HepG2 (cell line): ENCODE measurements around the gene RDH14. TPM values are rescaled to one million over a fixed set of nuclear protein-coding genes. Genes with fewer than 3 reads are reported as not detected.
A peak's percentile ranks its signal among the peaks of the same experiment; 100 is the strongest.

Experiments
- ARHGAP35 ChIP-seq: sonication (generic); formaldehyde crosslinking; IDR thresholded peaks from 2 replicates; pipeline ENCODE4 v1.9.0; 2022; ENCODE audit warnings: mild to moderate bottlenecking, inconsistent platforms, moderate library complexity, missing genetic modification reagents, borderline replicate concordance
- ARNT2 ChIP-seq: sonication (generic); formaldehyde crosslinking; IDR thresholded peaks from 2 replicates; pipeline ENCODE4 v1.8.0; 2022; ENCODE audit warnings: mild to moderate bottlenecking, low read depth, missing genetic modification reagents, moderate library complexity
- HNRNPUL1 ChIP-seq: fragments of 200-400 bp; formaldehyde crosslinking; IDR thresholded peaks from 2 replicates; pipeline ENCODE4 v1.6.1; 2017; ENCODE audit warnings: low read depth, mild to moderate bottlenecking, low read length, moderate library complexity
- HOXA3 ChIP-seq: sonication (generic); formaldehyde crosslinking; IDR thresholded peaks from 2 replicates; pipeline ENCODE4 v1.5.0; 2020; ENCODE audit warnings: missing genetic modification reagents
- IKZF1 ChIP-seq: fragments of 450-650 bp; IDR thresholded peaks from 2 replicates; pipeline ENCODE4 v1.7.1; 2016
- KAT7 ChIP-seq: IDR thresholded peaks from 2 replicates; pipeline ENCODE4 v1.6.1; 2018; ENCODE audit warnings: borderline replicate concordance, missing compliant biosample characterization
- KDM2A ChIP-seq: sonication (generic); formaldehyde crosslinking; IDR thresholded peaks from 2 replicates; pipeline ENCODE4 v1.4.0; 2020; ENCODE audit warnings: low read depth, missing genetic modification reagents, borderline replicate concordance
- MTF1 ChIP-seq: sonication (generic); formaldehyde crosslinking; IDR thresholded peaks from 2 replicates; pipeline ENCODE4 v1.5.0; 2020; ENCODE audit warnings: missing genetic modification reagents
- NONO ChIP-seq, 2 experiments: fragments of 450-650 bp in 1 of 2; sonication (generic) in 1 of 2; formaldehyde crosslinking in 1 of 2; IDR thresholded peaks in 1 of 2; conservative IDR thresholded peaks in 1 of 2; 2 replicates each; pipeline versions ENCODE4 v1.6.1 to v1.8.0; 2017 to 2022; ENCODE audit warnings: mild to moderate bottlenecking in 1 of 2, missing genetic modification reagents in 1 of 2, moderate library complexity in 1 of 2
- RFX3 ChIP-seq: IDR thresholded peaks from 2 replicates; pipeline ENCODE4 v1.6.1; 2016; ENCODE audit warnings: missing biosample characterization, missing genetic modification reagents
- SAP130 ChIP-seq: IDR thresholded peaks from 2 replicates; pipeline ENCODE4 v1.6.1; 2016; ENCODE audit warnings: low read depth
- WIZ ChIP-seq: sonication (generic); formaldehyde crosslinking; IDR thresholded peaks from 2 replicates; pipeline ENCODE4 v1.5.1; 2020; ENCODE audit warnings: mild to moderate bottlenecking, missing genetic modification reagents
- ZBTB25 ChIP-seq: IDR thresholded peaks from 2 replicates; pipeline ENCODE4 v1.6.1; 2018; ENCODE audit warnings: missing genetic modification reagents
- ZNF234 ChIP-seq: sonication (generic); formaldehyde crosslinking; conservative IDR thresholded peaks from 2 replicates; pipeline ENCODE4 v1.5.1; 2020; ENCODE audit warnings: mild to moderate bottlenecking, missing genetic modification reagents
- ZNF282 ChIP-seq: fragments of 450-650 bp; IDR thresholded peaks from 2 replicates; pipeline ENCODE4 v1.6.1; 2018; ENCODE audit not compliant: partially characterized antibody
- ZNF326 ChIP-seq: sonication (generic); formaldehyde crosslinking; IDR thresholded peaks from 2 replicates; pipeline ENCODE4 v1.4.0; 2020; ENCODE audit warnings: missing genetic modification reagents, borderline replicate concordance
- ZNF576 ChIP-seq: sonication (generic); formaldehyde crosslinking; IDR thresholded peaks from 2 replicates; pipeline ENCODE4 v1.4.0; 2020; ENCODE audit warnings: mild to moderate bottlenecking, missing genetic modification reagents
- ZSCAN29 ChIP-seq: sonication (generic); formaldehyde crosslinking; conservative IDR thresholded peaks from 2 replicates; pipeline ENCODE4 v1.4.0; 2020; ENCODE audit warnings: mild to moderate bottlenecking, missing genetic modification reagents
- polyA plus RNA-seq, 8 experiments: library from polyadenylated mRNA; depleted of rRNA in 3 of 8; stranded (reverse) in 7 of 8; unstranded in 1 of 8; fragments of >200 nt; fragmentation: Illumina TruSeq in 4 of 8; extraction: Trizol in 4 of 8; gene quantifications; 2 replicates each; pipeline versions ENCODE4 v1.2.1 to v1.2.3, GENCODE V29; 2011 to 2016; ENCODE audit warnings: low read depth in 4 of 8, missing spikeins in 1 of 8, mixed read lengths in 1 of 8; ENCODE audit not compliant: insufficient read depth in 1 of 8
- total RNA-seq, 5 experiments: library from RNA; depleted of rRNA; stranded (reverse); fragments of >200 nt; fragmentation: Illumina TruSeq; extraction: Trizol; gene quantifications; 2 replicates each; pipeline ENCODE4 v1.2.3, GENCODE V29; 2016; ENCODE audit warnings: low read depth in 1 of 5
- TF ChIP-seq, protein P1 (sequence below): sonication (generic); formaldehyde crosslinking; IDR thresholded peaks from 2 replicates; pipeline ENCODE4 v1.8.0; 2022; ENCODE audit warnings: mild to moderate bottlenecking, missing genetic modification reagents, moderate library complexity
- TF ChIP-seq, protein P2 (sequence below): sonication (generic); formaldehyde crosslinking; IDR thresholded peaks from 2 replicates; pipeline ENCODE4 v1.4.0; 2020; ENCODE audit warnings: missing genetic modification reagents
- TF ChIP-seq, protein P3 (sequence below): sonication (generic); formaldehyde crosslinking; IDR thresholded peaks from 2 replicates; pipeline ENCODE4 v1.5.0; 2020; ENCODE audit warnings: missing genetic modification reagents, mild to moderate bottlenecking, borderline replicate concordance
- TF ChIP-seq, protein P4 (sequence below): sonication (generic); formaldehyde crosslinking; IDR thresholded peaks from 2 replicates; pipeline ENCODE4 v1.5.0; 2020; ENCODE audit warnings: missing genetic modification reagents, mild to moderate bottlenecking, borderline replicate concordance
- TF ChIP-seq, protein P5 (sequence below): sonication (generic); formaldehyde crosslinking; IDR thresholded peaks from 2 replicates; pipeline ENCODE4 v1.4.0; 2020; ENCODE audit warnings: mild to moderate bottlenecking, missing genetic modification reagents, borderline replicate concordance

The RDH14 gene
- total and polyA plus RNA-seq, 2 of the 13 experiments (the other 11 are each of a cell fraction or from before 2014, with no cell fraction given), result 27.4 to 39.9 TPM

DNA sequence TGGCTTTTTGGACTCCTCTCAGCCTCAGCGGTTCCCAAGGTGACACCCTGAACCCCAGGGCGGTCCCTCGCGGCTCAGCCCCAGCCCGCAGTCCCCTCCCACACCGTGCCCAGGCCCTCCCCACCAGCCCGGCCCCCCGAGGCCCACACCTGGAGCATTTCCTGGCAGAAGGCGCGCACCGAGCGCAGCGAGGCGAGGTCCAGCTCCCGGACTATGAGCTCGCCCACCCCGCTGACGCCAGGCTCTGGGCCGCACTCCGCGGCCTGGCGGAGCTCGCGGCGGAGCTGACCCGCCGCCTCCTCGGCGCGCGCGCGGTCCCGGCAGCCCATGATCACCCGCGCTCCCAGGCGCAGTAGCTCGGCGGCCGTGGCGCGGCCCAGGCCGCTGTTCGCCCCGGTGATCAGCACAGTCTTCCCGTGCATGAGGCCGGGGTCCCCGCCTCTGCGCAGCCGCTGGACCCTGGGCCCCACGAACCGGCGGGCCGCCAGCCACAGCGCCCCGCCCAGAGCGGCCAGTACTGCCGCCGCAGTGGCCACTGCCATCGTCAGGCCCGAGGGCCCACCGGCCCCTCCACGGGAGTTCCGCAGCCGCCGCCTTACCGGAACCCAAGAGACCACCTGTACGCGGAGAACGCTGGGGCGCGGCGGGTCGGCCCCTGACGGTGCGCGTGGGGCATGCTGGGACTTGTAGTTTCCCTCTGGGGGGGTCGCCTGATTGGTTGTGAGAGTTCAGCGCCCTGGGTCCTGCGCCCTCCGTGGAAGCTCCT lies at the start of gene RDH14 (continued):
- no peak; the same call in 1 of the 2 replicates for TF ChIP-seq ZSCAN29 (CRISPR knock-in tag)
- no peak for TF ChIP-seq ZNF576
- no peak for TF ChIP-seq MTF1 (CRISPR knock-in tag)
- TF ChIP-seq, protein P1, sequence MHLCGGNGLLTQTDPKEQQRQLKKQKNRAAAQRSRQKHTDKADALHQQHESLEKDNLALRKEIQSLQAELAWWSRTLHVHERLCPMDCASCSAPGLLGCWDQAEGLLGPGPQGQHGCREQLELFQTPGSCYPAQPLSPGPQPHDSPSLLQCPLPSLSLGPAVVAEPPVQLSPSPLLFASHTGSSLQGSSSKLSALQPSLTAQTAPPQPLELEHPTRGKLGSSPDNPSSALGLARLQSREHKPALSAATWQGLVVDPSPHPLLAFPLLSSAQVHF (CRISPR knock-in tag), result no peak
- peak; percentile 64; the same call in 1 of the 2 replicates for TF ChIP-seq RFX3 (CRISPR knock-in tag)
- peak; percentile 90 for TF ChIP-seq ARHGAP35 (CRISPR knock-in tag)
- no peak for TF ChIP-seq IKZF1
- TF ChIP-seq, protein P2, sequence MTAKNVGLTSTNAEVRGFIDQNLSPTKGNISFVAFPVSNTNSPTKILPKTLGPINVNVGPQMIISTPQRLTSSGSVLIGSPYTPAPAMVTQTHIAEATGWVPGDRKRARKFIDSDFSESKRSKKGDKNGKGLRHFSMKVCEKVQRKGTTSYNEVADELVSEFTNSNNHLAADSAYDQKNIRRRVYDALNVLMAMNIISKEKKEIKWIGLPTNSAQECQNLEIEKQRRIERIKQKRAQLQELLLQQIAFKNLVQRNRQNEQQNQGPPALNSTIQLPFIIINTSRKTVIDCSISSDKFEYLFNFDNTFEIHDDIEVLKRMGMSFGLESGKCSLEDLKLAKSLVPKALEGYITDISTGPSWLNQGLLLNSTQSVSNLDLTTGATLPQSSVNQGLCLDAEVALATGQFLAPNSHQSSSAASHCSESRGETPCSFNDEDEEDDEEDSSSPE (CRISPR knock-in tag), result peak; percentile 74
- TF ChIP-seq HNRNPUL1, result peak; percentile 77
- peak; percentile 81; the same call in 1 of the 2 replicates for TF ChIP-seq SAP130
- TF ChIP-seq ZNF234, result no peak
- TF ChIP-seq ZBTB25 (CRISPR knock-in tag), result peak; percentile 97
- peak; percentile 91 for TF ChIP-seq ARNT2 (CRISPR knock-in tag)
- TF ChIP-seq, protein P3, sequence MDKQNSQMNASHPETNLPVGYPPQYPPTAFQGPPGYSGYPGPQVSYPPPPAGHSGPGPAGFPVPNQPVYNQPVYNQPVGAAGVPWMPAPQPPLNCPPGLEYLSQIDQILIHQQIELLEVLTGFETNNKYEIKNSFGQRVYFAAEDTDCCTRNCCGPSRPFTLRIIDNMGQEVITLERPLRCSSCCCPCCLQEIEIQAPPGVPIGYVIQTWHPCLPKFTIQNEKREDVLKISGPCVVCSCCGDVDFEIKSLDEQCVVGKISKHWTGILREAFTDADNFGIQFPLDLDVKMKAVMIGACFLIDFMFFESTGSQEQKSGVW (CRISPR knock-in tag), result no peak
- no peak for TF ChIP-seq ZNF326
- no peak for TF ChIP-seq WIZ (CRISPR knock-in tag)
- peak; percentile 95 for TF ChIP-seq KDM2A (CRISPR knock-in tag)
- TF ChIP-seq, protein P4, sequence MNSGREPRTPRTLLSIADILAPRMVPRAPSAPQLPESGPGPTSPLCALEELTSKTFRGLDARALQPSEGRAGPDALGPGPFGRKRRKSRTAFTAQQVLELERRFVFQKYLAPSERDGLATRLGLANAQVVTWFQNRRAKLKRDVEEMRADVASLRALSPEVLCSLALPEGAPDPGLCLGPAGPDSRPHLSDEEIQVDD (CRISPR knock-in tag), result peak; percentile 89; the same call in 1 of the 2 replicates
- no peak for TF ChIP-seq ZNF282
- TF ChIP-seq, protein P5, sequence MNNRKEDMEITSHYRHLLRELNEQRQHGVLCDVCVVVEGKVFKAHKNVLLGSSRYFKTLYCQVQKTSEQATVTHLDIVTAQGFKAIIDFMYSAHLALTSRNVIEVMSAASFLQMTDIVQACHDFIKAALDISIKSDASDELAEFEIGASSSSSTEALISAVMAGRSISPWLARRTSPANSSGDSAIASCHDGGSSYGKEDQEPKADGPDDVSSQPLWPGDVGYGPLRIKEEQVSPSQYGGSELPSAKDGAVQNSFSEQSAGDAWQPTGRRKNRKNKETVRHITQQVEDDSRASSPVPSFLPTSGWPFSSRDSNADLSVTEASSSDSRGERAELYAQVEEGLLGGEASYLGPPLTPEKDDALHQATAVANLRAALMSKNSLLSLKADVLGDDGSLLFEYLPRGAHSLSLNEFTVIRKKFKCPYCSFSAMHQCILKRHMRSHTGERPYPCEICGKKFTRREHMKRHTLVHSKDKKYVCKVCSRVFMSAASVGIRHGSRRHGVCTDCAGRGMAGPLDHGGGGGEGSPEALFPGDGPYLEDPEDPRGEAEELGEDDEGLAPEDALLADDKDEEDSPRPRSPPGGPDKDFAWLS, result 0 out of 2 replicates have a peak, but pooled peaks have one; percentile 65
- peak; percentile 51; the same call in 1 of the 2 replicates for TF ChIP-seq KAT7
- no peak for TF ChIP-seq NONO (IDR thresholded peaks at IDR 0.05)
- TF ChIP-seq NONO (CRISPR knock-in tag; conservative IDR thresholded peaks at IDR 0.05), result peak; percentile 99
- peak; percentile 89 for TF ChIP-seq HOXA3
